ENCODE data around the gene GSTM2. TPM values are rescaled to one million over a fixed set of nuclear protein-coding genes. Genes with fewer than 3 reads are reported as not detected.

GSTM2 gene
- total RNA-seq, 1 donor from 2014 or later = 1.4 TPM

DNA sequence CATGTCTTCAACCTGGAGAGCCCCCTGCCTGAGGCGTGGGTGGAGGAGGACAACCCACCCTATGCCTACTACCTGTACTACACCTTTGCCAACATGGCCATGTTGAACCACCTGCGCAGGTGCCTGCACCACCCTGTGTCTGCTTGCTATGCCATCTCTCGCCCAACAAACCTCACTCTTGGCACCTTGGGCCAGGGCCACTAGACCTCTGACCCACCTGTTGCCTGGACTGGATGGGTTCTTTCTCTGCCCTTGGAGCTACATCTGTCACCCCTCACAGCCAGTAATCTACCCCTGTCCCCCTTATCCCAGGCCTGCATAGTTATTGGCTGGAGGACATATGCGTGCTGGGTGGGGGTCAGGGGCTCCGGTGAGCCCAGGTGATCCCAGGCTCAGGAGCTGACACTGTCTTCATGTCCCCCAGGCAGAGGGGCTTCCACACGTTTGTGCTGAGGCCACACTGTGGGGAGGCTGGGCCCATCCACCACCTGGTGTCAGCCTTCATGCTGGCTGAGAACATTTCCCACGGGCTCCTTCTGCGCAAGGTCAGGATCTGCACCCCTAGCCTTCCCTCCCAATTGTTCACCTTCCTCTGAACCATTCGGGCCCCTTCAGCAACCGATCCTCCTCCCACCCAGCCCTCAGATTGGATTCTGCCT, 38.4 kb upstream of the GSTM2 start:
- no peak for DNase-seq (ENCODE audit: low read depth in 2 of 2)

DNA sequence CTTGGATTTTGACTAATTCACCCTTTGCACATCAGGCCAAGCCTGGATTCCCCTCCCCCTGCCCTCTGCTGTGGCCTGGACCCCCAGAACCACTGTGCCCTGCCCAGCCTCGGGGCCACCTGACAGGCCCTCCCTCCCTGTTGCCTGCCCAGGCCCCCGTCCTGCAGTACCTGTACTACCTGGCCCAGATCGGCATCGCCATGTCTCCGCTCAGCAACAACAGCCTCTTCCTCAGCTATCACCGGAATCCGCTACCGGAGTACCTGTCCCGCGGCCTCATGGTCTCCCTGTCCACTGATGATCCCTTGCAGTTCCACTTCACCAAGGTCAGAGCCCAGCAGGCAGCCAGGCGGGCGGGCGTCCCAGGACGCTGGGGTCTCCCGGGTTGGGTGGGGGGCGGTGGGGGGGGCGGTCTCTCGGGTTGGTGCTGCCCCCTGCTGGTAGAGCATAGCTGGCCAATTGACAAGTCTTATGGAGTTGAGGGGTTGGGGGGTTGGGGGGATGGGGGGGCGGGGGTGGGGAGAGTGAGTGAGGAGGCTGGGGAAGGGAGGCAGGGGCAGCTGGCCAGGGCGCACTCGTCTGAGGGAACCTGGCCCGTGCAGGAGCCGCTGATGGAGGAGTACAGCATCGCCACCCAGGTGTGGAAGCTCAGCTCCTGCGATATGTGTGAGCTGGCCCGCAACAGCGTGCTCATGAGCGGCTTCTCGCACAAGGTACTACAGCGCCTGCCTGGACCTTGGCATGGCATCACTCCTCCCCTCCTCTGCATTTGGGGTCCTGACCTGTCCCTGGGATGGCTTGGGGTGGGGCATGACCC, 37.6 kb upstream of the GSTM2 start:
- DNase-seq (ENCODE audit: low read depth in 2 of 2) = peak in 1 of 2 donors; percentile 45

DNA sequence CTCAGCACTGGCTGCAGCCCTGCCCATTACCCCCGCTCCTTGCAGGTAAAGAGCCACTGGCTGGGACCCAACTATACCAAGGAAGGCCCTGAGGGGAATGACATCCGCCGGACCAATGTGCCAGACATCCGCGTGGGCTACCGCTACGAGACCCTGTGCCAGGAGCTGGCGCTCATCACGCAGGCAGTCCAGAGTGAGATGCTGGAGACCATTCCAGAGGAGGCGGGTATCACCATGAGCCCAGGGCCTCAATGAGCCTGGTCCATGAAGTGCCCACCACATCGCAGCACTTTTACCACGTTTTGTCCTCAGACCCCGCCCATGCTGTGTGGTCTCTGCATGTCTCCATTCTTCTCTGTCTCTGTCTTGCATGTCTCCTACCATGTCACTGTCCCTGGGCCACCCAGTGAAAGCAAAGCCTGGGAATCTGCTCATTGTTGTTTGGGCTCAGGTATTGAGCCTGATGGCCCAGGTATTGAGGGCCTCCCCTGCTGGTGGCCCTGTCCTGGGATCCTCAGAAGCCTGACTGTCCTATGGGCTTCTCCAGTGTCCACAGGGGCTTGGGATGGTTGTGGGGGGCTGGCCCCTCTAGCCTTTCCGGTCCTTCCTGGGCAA, 36.9 kb upstream of the GSTM2 start:
- DNase-seq (ENCODE audit: low read depth in 2 of 2) = no peak

DNA sequence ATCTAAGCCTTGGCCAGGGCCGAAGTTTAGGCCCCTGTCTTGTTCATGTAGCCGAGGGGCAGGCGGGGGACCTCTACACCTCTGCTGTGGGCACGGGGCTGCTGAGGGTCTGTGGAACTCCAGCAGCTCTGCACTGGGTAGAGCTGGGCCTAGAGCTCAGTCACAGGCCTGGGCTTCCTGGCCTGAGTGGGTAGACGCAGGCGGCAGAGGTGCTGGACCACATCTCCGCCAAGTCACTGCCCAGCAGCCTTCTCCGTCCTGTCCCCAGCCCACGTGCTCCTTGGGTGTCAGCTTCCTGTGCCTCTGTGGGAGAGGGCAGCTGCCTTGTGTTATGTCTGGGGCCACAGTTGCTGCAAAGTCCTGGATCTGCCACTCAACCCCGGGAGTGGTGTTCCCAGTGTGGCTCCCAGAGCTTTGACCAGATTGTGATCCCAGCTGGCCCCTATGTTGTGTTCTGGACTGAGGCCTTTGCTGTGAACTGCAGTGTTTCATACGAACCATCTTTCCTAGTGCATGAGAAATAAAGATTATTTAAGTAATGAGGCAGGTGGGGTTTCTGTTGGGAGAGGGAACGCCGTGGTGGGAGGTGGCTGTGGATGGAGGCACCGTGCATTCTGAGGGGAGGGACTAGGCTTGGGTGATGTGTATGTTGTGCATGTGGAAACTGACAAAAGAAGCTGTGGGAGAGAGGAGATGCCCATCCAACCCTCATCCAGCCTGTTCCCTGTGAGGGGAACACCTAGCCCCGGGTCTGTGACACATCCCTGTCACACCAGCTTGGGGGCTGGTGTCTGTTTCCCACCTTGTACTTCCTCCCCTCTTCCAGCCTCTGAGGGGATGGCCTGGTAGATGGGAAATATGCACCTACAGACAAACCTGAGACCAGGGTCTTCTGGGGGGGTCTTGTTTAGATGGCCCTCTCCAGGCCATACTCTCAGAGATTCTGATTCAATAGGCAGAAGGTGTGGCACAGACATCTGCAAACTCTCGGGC, 36.0 kb upstream of the GSTM2 start:
- DNase-seq (ENCODE audit: low read depth in 2 of 2) = no peak

DNA sequence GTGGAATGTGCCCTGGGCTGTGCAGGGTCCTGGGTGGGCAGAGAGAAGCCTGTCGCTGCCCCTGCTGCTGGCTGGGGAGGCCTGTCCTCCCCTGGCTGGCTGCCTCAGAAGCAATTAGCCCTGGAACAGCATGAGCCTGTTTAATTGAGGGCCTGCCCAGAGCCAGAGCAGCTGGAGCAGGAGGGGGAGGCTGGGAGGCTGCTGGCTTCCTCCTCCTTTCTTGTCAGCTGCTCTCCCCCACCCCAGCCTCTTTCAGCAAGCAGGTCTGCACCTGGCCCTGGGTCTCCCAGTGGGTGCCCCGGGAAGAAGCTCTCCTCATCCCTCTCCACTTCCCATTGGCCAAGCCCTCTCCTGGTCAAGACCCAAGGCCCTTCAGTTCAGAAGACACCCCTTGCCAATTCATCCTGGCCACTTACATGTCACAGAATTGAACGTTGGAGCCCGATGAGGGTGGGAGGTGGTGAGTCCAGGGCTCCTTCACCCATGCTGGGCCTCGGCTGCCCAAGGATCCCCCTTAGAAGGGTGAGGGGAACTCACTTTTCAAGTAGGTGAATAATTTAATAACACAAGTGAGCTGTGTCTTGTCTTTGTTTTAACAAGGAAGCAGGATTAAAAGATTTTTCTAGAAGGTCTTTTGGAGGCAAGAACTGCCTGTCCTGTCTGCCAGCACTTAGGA, 35.0 kb upstream of the GSTM2 start:
- no peak for DNase-seq (ENCODE audit: low read depth in 2 of 2)

DNA sequence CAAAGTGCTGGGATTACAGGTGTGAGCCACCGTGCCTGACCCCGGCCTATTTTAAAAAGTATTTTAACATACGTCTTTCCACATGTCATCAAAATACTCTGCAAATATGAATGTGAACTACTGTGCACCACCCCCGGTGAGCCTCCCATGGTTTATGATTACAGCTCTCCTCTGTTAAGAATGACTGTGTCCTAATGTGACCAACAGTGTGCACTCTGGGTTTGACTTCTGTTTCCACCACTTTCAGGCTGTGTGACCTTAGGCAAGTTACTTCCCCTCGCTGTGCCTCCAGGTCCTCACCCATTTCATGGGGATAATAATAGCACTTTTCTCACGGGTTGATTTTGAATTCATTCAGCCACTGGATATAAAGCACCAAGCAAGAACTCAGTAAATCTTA, 33.6 kb upstream of the GSTM2 start:
- DNase-seq (ENCODE audit: low read depth in 2 of 2) = no peak

DNA sequence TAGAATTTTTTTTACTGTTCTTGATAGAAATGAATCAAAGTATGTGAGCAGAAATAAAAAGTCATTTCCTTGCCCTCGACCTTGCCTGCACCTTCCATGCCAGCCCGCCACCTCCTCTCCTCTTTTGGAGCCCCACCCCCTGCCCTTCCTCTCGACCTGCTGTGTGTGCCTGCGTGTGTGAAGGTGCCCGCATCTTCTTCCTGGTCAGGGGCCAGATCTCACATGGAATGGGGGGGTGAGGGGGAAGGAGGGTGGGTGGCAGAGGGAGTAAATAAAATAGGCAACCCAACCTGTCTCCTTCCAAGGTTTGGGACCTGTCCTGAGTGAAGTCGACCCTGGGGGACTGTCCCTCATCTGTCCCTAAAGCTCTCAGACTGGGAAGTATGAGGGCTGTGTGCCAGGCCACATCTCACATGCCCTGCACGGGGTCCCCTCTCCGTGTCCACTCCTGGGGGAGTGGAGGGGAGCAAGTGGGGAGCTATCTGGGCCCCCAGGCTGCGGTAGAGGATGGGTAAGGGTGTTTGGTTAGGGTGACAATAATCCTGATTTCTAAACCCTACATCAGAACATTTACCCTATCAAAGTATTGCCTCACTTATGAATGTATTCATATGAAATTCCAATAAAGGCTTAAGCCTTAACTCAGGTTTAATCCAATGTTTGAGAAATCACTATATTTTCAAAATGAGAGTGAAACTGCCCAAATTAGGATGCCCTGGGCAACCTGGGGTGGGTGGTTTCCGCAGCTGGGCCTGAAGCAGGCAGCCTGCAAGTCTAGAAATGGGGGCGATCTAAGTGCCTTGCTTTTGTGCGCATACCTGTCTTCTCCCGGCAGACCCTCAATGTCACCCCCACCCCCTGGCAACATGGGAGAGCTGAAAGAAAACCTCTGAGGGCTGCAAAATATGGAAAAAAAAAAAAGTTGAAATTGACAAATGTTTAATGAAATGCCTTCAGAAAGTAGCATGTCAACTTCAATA, 32.8 kb upstream of the GSTM2 start:
- DNase-seq (ENCODE audit: low read depth in 2 of 2) = no peak

DNA sequence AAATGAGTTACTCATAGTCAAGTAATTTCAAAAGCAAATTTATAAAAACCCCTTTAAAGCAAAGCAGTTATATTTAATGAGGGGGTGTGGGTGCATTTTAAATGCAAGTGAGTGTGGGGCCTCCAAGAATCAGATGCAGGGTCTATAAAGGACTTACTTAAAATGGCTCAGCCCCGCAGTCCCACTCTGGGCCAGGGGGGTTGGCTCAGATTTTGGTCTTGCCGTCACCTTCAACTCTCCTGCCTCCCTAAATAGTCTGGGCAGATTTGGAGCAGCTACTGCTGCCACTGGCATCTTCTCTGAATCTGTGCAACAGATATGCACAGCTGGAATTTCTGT, 32.0 kb upstream of the GSTM2 start:
- DNase-seq (ENCODE audit: low read depth in 2 of 2) = no peak

DNA sequence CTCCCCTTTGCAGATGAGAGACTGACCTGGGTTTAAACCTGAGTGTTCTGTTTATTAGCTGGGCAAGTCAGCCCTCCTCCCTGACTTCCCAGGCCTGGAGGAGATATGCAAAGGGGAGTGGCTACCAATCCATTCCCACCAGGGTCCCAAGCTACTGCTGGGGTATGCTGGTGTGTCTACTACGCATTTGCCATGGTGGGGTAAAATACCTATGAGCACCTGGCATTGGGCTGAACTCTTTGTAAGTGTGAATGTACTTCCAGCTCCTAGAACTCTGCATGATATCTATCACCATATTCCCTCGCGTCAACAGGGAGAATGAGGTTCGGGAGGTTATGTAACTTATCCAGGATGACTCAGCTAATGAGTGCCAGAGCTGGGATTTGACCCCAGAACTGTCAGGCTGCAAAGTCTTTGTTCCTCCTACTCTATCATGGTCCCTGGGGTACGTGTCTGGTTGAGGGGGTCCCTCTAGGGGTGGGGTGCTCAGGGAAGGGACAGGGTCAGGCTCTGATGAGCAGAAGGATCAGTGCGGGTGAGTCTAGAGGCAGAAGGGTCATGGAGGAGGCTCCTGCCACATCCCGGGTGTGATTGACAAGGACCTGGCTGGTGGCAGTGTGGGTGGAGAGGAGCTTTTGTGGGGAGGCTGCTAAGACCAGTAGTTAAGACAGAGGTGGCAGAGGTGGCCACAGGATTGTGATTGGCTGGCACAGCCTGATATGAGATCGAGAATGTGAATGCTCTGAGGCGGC, 31.5 kb upstream of the GSTM2 start:
- DNase-seq (ENCODE audit: low read depth in 2 of 2) = peak; percentile 20 to 34

DNA sequence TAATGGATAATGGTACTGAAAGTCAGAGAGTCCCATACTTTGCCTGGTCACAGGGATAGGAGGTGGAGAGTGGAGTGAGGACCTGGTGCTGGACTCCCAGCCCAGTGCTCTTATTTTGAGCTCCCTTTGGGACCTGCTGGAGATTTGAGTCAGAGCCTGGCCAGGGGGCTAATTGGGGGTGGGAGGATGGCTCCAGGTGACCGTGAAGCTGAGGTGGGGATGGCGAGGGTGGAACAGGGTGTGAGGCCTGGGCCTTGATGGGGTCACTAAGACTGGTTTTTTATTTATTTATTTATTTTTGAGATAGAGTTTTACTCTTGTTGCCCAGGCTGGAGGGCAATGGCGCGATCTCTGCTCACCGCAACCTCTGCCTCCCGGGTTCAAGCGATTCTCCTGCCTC, 30.4 kb upstream of the GSTM2 start:
- no peak for DNase-seq (ENCODE audit: low read depth in 2 of 2)

DNA sequence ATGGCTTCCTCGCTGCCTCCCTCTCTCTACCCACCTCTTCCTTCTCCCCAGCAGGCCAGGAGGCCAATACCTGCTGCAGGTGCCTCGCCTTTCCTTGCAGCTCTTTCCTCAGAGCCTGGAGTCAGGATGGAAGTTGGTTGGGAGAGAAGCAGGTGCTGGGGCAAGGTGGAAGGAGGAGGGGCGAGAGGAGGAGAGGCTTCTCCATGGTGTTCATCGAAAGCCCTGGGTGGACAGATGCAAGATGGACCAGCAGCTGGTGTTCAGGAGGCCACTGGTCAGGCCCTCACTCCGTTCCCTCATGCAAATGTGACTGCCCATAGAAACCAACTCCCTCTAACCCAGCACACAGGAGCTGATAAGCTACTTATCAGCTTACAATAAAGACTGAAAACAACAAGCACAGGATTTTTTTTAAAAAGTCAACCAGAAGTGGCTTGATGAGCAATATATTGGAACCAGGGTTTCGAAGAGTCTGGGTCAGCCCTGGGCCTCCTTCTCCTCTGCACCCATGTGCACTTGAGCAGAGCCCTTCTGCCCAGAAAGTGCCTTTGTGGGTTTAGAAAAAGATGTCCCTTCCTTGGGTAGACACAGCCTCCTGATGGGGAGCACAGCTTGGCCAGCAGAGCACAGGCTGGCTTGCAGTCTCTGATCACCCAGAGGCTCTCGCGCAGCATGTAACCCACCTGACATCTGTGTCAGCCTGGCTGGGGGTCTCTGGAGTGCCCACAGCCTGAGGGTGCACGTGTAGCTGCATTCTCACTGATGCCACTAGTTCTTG, 28.6 kb upstream of the GSTM2 start:
- DNase-seq (ENCODE audit: low read depth in 2 of 2) = no peak

DNA sequence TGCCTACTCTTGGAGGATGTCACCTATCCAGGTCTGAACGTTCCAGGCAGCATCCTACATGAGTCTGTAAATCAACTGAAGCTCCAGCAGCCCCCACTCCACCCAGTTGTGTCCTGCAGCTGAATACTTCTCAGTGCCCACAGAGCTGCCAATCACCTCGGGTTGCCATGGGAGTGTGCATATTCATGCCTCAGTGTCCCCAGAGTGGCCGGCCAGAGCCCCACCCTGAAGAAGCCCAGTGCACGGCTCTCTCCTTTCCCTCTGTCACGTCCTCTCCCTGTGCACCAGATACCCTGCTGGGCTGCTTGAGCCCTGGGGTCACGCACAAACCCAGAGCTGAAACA, 28.0 kb upstream of the GSTM2 start:
- no peak for DNase-seq (ENCODE audit: low read depth in 2 of 2)

DNA sequence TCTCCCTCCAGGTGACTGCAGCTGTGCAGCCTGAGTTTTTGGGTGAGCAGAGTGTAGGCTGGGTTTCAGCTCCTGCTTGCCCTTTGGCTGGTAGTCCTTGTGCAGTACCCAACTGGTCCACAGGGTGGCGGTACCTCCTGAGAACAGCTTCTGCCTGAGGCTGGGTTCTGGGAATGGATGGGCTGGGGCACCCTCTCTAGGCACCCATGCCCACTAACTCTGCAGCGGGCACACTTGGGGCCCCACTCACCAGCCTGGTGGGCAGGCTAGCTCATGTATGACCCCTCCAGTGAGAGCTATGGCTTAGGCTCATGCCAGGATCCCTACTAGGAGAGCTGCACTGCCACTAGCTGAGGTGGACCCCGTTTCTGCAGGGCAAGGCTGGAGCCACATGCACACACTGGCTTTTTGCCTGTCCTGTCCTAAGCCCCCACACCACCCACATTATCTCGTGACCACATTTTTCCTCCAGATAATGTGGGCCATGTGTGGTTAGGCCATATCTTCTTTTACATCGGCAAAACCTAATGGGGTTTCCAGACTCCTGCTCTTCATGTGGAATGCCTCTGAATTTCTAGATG, 27.5 kb upstream of the GSTM2 start:
- DNase-seq (ENCODE audit: low read depth in 2 of 2) = peak; percentile 64 to 78

DNA sequence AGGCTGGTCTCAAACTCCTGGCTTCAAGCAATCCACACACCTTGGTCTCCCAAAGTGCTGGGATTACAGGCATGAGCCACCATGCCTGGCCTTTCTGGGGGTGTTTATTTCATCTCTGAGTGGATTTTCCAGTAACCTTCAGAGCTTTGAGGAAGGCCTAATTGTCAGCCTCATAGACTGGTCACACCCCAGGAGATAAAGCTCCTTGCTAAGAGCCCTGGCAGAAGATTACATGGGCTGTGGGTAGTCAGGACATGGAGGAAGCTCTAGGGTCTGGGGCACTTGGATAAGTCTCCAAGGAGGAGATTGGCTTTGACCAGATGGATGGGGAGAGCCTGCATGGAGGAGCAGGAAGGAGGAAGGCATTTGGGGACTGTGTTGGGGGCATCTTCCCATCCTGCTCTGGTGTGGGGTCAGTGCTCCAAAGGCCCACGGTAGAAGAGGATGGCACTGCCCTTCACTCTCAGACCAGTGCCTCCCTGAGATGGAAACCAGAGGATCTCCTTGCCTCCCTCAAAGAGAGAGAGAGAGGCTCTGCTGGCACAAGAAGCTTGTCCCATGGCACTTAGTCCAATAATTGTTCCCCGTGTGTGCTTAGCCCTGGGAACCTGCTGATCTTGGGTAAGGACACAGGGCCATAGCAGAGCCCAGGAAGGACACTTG, 26.6 kb upstream of the GSTM2 start:
- no peak for DNase-seq (ENCODE audit: low read depth in 2 of 2)

DNA sequence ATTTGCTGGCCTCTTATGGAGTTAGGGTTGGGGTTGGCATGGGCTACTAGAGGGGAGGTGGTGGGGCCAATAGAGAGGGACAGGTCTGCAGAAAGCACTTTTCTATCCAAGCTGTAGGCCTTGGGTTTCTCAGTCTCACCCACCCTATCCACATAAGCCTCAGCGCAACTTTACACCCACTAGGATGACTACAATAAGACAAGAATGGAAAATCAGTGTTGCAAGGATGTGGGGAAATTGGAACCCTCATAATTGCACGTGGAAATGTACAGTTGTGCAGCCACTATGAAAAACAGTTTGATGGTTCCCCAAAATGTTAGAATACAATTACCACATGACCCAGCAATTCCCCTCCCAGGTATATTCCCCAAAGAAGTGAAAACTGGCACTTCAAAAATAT, 26.0 kb upstream of the GSTM2 start:
- DNase-seq (ENCODE audit: low read depth in 2 of 2) = no peak

DNA sequence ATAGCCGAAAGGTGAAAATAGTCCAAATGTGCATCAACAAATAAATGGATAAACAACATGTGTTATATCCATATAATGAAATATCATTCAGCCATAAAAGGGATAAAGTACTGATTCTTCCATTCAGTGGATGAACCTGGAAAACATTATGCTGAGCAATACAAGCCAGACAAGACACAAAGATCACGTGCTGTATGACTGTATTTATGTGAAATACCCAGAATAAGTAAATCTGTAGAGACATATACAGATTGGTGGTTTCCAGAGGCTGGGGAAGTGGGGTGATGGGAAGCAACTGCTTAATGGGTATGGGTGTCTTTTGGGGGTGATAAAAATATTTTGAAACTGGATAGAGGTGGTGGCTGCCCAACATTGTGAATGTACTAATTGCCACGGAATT, 25.2 kb upstream of the GSTM2 start:
- DNase-seq (ENCODE audit: low read depth in 2 of 2) = no peak

DNA sequence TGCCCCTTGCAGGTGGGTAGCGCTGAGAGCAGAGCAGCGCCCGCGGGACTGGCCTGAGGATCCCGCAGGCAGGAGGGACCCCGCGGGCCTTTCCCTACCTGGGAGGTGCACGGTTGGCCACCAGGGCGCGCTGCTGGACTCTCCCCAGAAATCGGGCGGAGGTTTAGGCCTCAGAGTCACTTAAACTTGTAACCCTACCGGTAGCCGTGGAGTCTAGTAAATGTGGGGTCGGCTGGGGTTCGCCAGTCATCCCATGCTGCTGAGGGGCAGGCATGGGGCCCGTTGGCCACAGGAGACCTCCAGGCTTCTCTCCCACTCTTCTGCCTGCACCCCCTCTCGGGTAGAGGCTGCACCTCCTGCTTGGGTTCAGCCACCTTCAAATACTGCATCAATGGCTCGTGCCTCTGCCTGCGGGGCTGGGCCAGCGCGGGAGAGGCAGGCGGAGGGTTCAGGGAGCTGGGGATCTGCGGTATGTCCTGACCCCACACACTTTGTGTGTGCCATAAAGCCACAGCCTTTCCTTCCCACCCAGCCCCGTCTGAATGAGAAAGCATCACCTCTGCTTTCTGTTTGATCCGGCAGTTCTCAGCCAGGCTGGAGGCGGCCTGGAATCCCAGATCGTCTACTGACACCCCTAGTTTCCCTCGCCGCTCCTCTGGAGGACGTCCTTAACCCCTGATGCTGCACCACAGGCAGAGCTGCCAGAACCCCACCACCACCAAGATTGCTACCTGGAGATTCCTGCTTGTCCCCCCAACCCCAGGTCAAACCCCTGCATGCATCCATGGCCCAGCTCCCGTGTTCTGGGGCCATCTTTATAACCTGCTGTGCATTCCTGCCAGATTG, 24.2 kb upstream of the GSTM2 start:
- DNase-seq (ENCODE audit: low read depth in 2 of 2) = peak; percentile 74 to 78
